ENCODE data around the gene ZNF513. TPM values are rescaled to one million over a fixed set of nuclear protein-coding genes. Genes with fewer than 3 reads are reported as not detected.

Gene ZNF513
- total RNA-seq, 3 donors from 2014 or later (not counting 1 experiment from before 2014, with no cell fraction given), result 24.2 to 28.1 (median 26.1) TPM

- Histone ChIP-seq H3K27ac (ENCODE audit: low read length) (no peak overlapping the region), H3K36me3 (ENCODE audit: control insufficient read depth, insufficient read depth, low read length) (peaks cover 2% of the 10 kb centered on the region), H3K4me3 (ENCODE audit: low read length) (no peak overlapping the region), H3K9me3 (ENCODE audit: control insufficient read depth, insufficient read depth, low read length) (no peaks in the 10 kb centered on the region), H3K27me3 (ENCODE audit: control insufficient read depth, insufficient read depth, low read length) (no peaks in the 10 kb centered on the region), H3K4me1 (ENCODE audit: control insufficient read depth, insufficient read depth, low read length) (peaks cover 12% of the 10 kb centered on the region)
- no peaks in the 10 kb centered on the region for H3K27me3 Mint-ChIP-seq (ENCODE audit: low read depth in 2 of 2)
- H3K9me3 Mint-ChIP-seq, result no peaks in the 10 kb centered on the region
- H3K27ac Mint-ChIP-seq, result peak overlapping the region; percentile 9 to 41
- no peak for ATAC-seq
- WGBS (ENCODE audit: insufficient coverage), result 77% methylated on average over 6 of the region's 6 CpGs
- no peak overlapping the region for H3K4me3 Mint-ChIP-seq
- DNase-seq, result peak in 1 of 2 donors; percentile 38
- peaks cover 38 to 45% of the 10 kb centered on the region in 2 donors for H3K4me1 Mint-ChIP-seq
- intact Hi-C loops (cut with micrococcal nuclease), result no loop called here
- no peaks in the 10 kb centered on the region for H3K36me3 Mint-ChIP-seq
- TF ChIP-seq CTCF (IDR thresholded peaks at IDR 0.05), result no peak
These were observed 28.5 kb downstream of the ZNF513 start for GRCh38 chr2:27351802-27352598.

GRCh38 chr2:27350106-27350693, 30.3 kb downstream of the ZNF513 start:
- Histone ChIP-seq H3K36me3 (ENCODE audit: control insufficient read depth, insufficient read depth, low read length) (peaks cover 2% of the 10 kb centered on the region), H3K27ac (ENCODE audit: low read length) (no peak overlapping the region), H3K9me3 (ENCODE audit: control insufficient read depth, insufficient read depth, low read length) (no peaks in the 10 kb centered on the region), H3K4me3 (ENCODE audit: low read length) (no peak overlapping the region), H3K4me1 (ENCODE audit: control insufficient read depth, insufficient read depth, low read length) (peaks cover 3% of the 10 kb centered on the region), H3K27me3 (ENCODE audit: control insufficient read depth, insufficient read depth, low read length) (no peaks in the 10 kb centered on the region)
- Mint-ChIP-seq H3K4me3 (no peak overlapping the region), H3K27me3 (ENCODE audit: low read depth in 2 of 2) (no peaks in the 10 kb centered on the region), H3K9me3 (no peaks in the 10 kb centered on the region), H3K4me1 (peaks cover 25 to 30% of the 10 kb centered on the region in 2 donors), H3K36me3 (no peaks in the 10 kb centered on the region), H3K27ac (no peak overlapping the region)
- ATAC-seq, result no peak
- TF ChIP-seq CTCF (IDR thresholded peaks at IDR 0.05), result no peak
- no peak for DNase-seq
- intact Hi-C loops (cut with micrococcal nuclease), result no loop called here
- WGBS (ENCODE audit: insufficient coverage), result 88% methylated on average over 7 of the region's 7 CpGs

DNA sequence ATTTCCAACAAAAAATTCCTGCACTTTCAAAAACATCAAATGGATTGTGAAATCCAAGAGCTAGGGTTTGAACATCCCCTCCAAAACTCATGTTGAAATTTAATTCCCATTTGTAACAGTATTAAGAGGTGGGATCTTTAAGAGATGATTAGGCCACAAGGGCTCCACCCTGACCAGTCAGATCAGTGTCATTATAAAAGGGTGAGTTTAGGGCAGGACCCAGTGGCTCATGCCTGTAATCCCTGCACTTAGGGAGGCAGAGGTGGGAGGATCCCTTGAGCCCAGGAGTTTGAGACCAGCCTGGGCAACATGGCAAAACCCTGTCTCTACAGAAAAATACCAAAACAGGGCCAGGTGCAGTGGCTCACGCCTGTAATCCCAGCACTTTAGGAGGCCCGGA, 32.9 kb downstream of the ZNF513 start:
- Histone ChIP-seq H3K27me3 (ENCODE audit: control insufficient read depth, insufficient read depth, low read length) (no peaks in the 10 kb centered on the region), H3K4me1 (ENCODE audit: control insufficient read depth, insufficient read depth, low read length) (no peaks in the 10 kb centered on the region), H3K4me3 (ENCODE audit: low read length) (no peak overlapping the region), H3K27ac (ENCODE audit: low read length) (no peak overlapping the region), H3K9me3 (ENCODE audit: control insufficient read depth, insufficient read depth, low read length) (no peaks in the 10 kb centered on the region), H3K36me3 (ENCODE audit: control insufficient read depth, insufficient read depth, low read length) (peaks cover 11% of the 10 kb centered on the region)
- H3K27me3 Mint-ChIP-seq (ENCODE audit: low read depth in 2 of 2), result no peaks in the 10 kb centered on the region
- no peaks in the 10 kb centered on the region for H3K36me3 Mint-ChIP-seq
- H3K27ac Mint-ChIP-seq, result no peak overlapping the region
- DNase-seq, result no peak
- peaks cover 22 to 23% of the 10 kb centered on the region in 2 donors for H3K4me1 Mint-ChIP-seq
- no peak for TF ChIP-seq CTCF (IDR thresholded peaks at IDR 0.05)
- ATAC-seq, result no peak
- intact Hi-C loops (cut with micrococcal nuclease), result no loop called here
- H3K4me3 Mint-ChIP-seq, result no peak overlapping the region
- 98% methylated on average over 2 of the region's 2 CpGs for WGBS (ENCODE audit: insufficient coverage)
- no peaks in the 10 kb centered on the region for H3K9me3 Mint-ChIP-seq
